Activated CD4-positive, alpha-beta T cell treated with anti-CD3 and anti-CD28 coated beads, Interleukin-10, Interleukin-2, amounts not matched to agents 100 ng/mL and 50 ng/mL, durations not matched to agents 16 hours and 8 hours (primary cell): ENCODE data around the gene CDH15.
A peak's percentile ranks its signal among the peaks of the same experiment; 100 is the strongest.

Experiments used
- DNase-seq: peaks from one replicate; pipeline ENCODE4 v3.0.0-alpha.2; 2020

CDH15 gene

DNA sequence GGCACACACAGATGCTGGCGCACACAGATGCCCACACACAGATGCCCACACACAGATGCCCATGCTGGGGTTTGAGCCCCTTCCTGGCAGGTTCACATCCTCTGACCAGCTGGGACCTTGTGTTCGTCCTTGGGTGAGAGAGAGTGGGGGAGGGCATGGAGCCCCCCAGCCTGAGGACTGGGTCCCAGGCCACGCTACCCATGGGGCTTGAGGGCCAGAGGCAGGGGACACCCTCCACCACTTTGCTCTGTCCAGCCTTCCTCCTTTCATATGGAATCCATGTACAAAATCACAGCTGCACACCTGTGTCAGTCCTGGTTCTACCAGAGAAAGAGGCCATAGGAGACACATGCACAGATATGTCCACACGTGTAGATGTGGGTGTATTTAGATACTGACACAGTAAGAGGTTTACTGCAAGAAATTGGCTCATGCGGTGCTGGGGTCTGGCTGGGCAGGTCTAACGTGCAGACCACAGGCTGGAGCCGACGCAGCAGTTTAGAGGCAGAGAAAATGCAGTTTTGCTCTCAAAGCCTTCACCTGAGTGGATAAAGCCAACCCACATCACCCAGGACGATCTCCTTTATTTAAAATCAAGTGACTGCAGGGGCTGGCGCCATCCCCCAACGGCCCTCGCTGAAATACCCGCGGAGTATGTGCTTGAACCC lies 17.9 kb downstream of the CDH15 start:
- no peak for DNase-seq

DNA sequence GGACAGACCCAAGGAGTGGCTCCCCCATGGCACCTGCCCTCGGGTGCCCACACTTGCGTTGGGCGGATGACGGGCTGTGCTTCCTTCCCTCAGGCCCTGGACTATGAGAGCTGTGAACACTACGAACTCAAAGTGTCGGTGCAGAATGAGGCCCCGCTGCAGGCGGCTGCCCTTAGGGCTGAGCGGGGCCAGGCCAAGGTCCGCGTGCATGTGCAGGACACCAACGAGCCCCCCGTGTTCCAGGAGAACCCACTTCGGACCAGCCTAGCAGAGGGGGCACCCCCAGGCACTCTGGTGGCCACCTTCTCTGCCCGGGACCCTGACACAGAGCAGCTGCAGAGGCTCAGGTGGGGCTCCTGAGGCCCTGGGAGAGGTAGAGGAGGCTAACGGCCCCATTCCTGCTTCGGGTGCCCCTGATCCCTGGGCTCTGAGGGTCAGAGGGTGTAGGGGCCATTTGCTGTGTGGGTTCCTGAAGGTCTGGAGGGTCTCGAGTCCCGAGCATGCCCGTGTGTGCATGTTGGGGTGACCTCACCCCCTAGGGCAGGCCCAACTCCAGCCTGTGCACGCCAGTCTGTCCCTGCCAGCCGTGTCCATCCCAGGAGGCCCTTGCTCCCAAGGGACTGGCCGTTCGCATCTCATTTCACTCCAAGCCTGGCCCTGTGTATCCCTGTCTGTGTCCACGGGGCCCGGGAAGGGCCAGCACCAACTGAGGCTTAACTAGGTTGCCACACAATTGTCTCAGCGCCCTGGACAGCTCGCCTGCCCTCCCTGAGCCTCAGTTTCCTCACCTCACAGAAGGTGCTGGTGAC lies 18.8 kb downstream of the CDH15 start:
- no peak for DNase-seq

DNA sequence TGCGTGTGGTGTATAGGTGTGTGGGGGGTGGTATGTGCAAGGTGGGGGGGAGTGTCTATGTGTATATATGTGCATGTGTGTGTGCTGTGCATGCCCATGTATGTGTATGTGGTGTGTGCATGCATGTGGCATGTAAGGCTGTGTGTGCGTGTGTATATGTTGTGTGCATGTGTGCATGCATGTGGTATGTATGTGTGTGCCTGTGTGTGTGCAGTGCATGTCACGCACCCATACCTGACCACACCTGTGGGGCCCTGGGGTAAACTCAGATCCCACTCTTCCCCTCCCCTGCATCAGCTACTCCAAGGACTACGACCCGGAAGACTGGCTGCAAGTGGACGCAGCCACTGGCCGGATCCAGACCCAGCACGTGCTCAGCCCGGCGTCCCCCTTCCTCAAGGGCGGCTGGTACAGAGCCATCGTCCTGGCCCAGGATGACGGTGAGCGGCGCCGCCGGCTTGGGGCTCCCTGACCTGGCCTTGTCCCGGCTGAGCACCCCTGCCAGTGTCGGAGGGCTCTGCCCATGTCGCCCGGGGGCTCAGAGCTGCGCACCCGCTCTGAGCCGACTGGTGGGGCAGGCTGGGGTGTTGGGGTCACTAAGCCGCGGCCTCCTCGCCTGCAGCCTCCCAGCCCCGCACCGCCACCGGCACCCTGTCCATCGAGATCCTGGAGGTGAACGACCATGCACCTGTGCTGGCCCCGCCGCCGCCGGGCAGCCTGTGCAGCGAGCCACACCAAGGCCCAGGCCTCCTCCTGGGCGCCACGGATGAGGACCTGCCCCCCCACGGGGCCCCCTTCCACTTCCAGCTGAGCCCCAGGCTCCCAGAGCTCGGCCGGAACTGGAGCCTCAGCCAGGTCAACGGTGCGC lies 19.7 kb downstream of the CDH15 start:
- no peak for DNase-seq

GRCh38 chr16:89191901-89192185 lies 20.3 kb downstream of the CDH15 start:
- DNase-seq = no peak

- peak; percentile 86 for DNase-seq
Measured at GRCh38 chr16:89192186-89192955, 20.8 kb downstream of the CDH15 start.

- DNase-seq = peak; percentile 79
Measured at GRCh38 chr16:89192956-89193575, 21.5 kb downstream of the CDH15 start.

GRCh38 chr16:89193576-89194293 lies 22.2 kb downstream of the CDH15 start:
- no peak for DNase-seq

DNA sequence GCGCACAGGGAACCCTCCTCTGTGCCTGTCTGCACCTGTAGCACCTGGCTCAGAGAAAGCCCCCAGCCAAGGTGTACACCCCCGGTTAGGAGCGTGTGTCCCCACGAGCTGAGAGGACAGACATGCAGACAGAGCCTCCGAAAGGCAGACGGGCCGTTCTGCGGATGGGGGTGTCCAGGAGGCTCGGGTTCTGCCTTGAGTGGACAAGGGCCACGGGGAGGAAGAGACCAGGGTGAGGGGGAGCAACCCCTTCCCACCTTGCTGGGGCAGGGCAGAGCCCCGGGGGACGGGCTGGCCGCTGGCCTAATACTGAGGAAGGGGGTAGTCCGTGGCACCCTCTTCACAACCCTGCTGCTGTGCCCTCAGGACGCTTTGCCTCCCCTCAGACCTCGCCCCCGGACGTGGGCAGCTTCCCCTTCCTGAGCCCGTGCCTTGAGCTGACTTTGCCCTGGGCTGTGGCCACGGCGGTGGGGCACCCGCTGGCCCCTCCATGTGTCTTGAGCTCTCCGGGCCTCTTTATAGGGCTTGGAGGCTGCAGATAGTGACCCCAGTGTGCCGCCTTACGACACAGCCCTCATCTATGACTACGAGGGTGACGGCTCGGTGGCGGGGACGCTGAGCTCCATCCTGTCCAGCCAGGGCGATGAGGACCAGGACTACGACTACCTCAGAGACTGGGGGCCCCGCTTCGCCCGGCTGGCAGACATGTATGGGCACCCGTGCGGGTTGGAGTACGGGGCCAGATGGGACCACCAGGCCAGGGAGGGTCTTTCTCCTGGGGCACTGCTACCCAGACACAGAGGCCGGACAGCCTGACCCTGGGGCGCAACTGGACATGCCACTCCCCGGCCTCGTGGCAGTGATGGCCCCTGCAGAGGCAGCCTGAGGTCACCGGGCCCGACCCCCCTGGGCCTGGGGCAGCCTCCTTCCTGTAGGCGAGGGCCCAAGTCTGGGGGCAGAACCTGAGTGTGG lies 23.1 kb downstream of the CDH15 start:
- DNase-seq = no peak

GRCh38 chr16:89195521-89196171 lies 24.1 kb downstream of the CDH15 start:
- DNase-seq = no peak

DNA sequence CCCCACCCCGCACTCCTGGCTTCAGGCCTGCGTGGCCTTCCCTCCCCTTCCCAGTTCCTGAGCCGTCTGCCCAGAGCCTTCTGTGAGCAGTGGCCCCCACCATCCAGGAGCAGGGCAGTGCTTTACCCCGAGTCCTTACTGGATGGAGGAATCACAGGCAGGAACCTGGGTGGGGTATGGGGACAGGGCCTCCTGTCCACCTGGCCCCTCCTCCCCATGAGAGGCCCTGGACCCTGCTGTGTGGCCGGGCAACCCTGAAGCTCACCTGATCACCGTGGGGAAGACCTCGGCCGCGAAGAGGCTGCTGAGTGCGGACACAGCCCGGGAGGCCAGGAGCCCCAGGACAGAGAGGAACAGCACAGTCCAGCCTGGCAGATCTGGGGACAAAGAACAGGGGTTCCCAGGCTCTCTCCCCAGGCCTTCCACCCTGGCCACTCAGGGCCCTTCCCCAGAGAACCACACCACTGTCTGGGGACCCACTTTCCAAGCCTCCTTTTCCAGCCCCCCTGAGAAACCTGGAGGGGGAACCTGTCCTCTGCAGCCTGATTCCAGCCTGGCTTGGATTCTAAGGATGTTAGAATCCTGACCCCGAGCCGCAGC lies 25.6 kb downstream of the CDH15 start:
- no peak for DNase-seq

- no peak for DNase-seq
Measured at GRCh38 chr16:89197633-89198416, 26.3 kb downstream of the CDH15 start.

GRCh38 chr16:89198417-89199240 lies 27.1 kb downstream of the CDH15 start:
- no peak for DNase-seq

- DNase-seq = no peak
Measured at GRCh38 chr16:89199241-89200123, 27.9 kb downstream of the CDH15 start.

DNA sequence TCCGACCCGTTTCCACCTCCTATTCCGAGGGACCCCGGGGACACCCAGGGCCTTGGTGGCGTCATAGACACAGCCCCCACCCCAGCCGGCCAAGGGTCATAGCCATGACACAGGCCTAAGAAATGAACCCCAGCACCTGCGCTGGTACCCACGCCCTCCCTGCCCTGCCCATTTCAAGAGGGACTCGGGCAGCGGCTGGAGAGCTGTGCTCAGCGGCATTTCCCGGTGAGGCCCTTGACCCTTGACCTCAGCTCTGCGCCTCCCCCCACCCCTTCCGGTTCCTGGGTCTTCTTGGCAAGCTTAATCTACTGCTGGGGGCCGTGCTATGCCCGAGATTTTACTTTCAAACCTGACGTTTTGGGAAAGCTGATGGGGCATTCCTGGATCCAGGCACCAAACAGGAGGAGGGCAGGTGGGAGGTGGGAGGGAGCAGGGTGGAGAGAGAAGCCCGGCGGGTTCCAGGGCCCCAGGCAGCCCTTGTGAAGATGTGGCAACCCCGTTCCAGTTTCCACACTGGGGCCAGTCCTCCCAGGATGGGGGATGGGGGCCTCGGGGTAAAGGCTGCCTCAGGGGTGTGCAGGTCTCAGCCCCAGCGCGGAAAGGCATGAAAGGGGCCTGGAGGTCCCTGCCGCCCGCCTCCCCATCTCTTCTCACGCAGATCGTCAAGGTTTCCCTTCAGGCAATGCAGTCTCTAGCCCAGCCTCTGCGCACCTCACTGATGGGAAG lies 28.7 kb downstream of the CDH15 start, which contains the start of gene SLC22A31:
TSS of gene SLC22A31 (minus strand) at position 414 of the 726 bp plus-strand sequence. CDS start at position 378, 36 bp downstream.
- no peak for DNase-seq

GRCh38 chr16:89200850-89201411 lies 29.4 kb downstream of the CDH15 start:
- DNase-seq = no peak
